ENCODE data around the gene ROR2.

Gene ROR2

GRCh38 chr9:91960367-91960766 is 10.3 kb upstream of the ROR2 start:
- Mint-ChIP-seq H3K36me3 (ENCODE audit: low read depth) (no peaks in the 10 kb centered on the region), H3K27me3 (peaks cover 5% of the 10 kb centered on the region), H3K27ac (no peak overlapping the region), H3K9me3 (peaks cover 9% of the 10 kb centered on the region), H3K4me3 (no peak overlapping the region), H3K4me1 (no peaks in the 10 kb centered on the region)
- ATAC-seq (no peak), DNase-seq (no peak)

- ATAC-seq, result no peak
- DNase-seq, result no peak
- H3K36me3 Mint-ChIP-seq (ENCODE audit: low read depth), result no peaks in the 10 kb centered on the region
Observed at GRCh38 chr9:91958174-91958573, 8.1 kb upstream of the ROR2 start.

GRCh38 chr9:91954841-91955471 is 4.9 kb upstream of the ROR2 start:
- H3K27ac Mint-ChIP-seq, result no peak overlapping the region
- peak; percentile 37 for DNase-seq

More at GRCh38 chr9:91958174-91958573, 8.1 kb upstream of the ROR2 start:
- Mint-ChIP-seq H3K27ac (no peak overlapping the region), H3K4me1 (no peaks in the 10 kb centered on the region), H3K4me3 (no peak overlapping the region), H3K9me3 (peaks cover 9% of the 10 kb centered on the region), H3K27me3 (peaks cover 18% of the 10 kb centered on the region)

DNA sequence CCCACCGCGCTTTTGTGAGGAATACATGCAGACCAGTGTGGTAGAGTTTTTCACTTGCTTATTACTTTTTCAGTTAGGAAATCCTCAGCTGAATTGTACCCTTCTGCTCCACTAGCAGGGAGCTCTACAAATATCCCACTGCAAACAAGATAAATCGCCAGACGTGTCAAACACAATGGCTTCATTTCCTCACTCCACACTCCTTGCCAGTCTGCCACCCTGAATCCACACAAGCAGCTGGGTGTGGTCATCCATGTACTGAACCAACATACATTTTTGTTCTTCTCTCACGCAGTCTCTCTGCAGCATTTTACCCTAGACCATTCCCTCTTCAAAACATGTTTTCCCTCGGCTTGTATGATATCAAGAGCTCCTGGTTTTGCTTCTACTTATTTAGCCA is 3.7 kb upstream of the ROR2 start:
- Mint-ChIP-seq H3K27ac (no peak overlapping the region), H3K9me3 (no peaks in the 10 kb centered on the region)

More at GRCh38 chr9:91954841-91955471, 4.9 kb upstream of the ROR2 start:
- no peak for ATAC-seq
- H3K4me1 Mint-ChIP-seq, result peaks cover 4% of the 10 kb centered on the region
- H3K9me3 Mint-ChIP-seq, result no peaks in the 10 kb centered on the region
- peaks cover 41% of the 10 kb centered on the region for H3K27me3 Mint-ChIP-seq
- H3K36me3 Mint-ChIP-seq (ENCODE audit: low read depth), result no peaks in the 10 kb centered on the region
- no peak overlapping the region for H3K4me3 Mint-ChIP-seq

DNA sequence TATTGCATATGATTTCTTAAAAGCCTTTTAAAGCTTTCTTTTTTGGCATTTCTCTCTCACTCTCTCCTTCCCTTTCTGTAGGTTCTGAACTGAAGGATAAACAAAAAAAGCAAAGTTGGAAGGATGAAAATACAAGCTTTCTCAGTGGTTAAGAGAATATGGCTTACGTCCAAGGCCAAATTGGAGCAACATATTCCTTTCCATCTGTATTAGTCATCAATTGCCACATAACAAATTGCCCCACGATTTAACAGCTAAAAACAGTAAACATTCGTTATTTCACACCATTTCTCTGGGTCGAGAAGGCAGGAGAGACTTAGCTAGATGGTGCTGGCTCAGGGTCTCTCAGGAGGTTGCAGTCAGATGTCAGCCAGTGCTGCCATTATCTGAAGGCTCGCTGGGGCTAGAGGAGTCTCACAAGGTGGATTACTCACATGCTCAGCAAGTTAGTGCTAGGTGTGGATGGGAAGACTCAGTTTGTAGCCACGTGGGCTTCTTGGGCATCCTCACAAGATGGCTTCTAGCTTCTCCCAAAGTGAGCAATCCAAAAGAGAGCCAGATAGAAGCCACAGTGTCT is 2.0 kb upstream of the ROR2 start:
- Mint-ChIP-seq H3K4me1 (peaks cover 4% of the 10 kb centered on the region), H3K4me3 (no peak overlapping the region), H3K27me3 (peaks cover 52% of the 10 kb centered on the region), H3K36me3 (ENCODE audit: low read depth) (no peaks in the 10 kb centered on the region), H3K9me3 (no peaks in the 10 kb centered on the region), H3K27ac (no peak overlapping the region)
- ATAC-seq, result no peak
- no peak for DNase-seq

More for the DNA sequence above, 3.7 kb upstream of the ROR2 start:
- Mint-ChIP-seq H3K4me3 (no peak overlapping the region), H3K36me3 (ENCODE audit: low read depth) (no peaks in the 10 kb centered on the region), H3K4me1 (peaks cover 4% of the 10 kb centered on the region), H3K27me3 (peaks cover 41% of the 10 kb centered on the region)
- ATAC-seq (no peak), DNase-seq (no peak)

- Mint-ChIP-seq H3K9me3 (no peaks in the 10 kb centered on the region), H3K36me3 (ENCODE audit: low read depth) (no peaks in the 10 kb centered on the region), H3K27me3 (peaks cover 61% of the 10 kb centered on the region), H3K4me3 (no peak overlapping the region), H3K4me1 (peaks cover 4% of the 10 kb centered on the region), H3K27ac (no peak overlapping the region)
- ATAC-seq, result no peak
- DNase-seq, result no peak
Observed at GRCh38 chr9:91949392-91949945, 559 bp downstream of the ROR2 start.

DNA sequence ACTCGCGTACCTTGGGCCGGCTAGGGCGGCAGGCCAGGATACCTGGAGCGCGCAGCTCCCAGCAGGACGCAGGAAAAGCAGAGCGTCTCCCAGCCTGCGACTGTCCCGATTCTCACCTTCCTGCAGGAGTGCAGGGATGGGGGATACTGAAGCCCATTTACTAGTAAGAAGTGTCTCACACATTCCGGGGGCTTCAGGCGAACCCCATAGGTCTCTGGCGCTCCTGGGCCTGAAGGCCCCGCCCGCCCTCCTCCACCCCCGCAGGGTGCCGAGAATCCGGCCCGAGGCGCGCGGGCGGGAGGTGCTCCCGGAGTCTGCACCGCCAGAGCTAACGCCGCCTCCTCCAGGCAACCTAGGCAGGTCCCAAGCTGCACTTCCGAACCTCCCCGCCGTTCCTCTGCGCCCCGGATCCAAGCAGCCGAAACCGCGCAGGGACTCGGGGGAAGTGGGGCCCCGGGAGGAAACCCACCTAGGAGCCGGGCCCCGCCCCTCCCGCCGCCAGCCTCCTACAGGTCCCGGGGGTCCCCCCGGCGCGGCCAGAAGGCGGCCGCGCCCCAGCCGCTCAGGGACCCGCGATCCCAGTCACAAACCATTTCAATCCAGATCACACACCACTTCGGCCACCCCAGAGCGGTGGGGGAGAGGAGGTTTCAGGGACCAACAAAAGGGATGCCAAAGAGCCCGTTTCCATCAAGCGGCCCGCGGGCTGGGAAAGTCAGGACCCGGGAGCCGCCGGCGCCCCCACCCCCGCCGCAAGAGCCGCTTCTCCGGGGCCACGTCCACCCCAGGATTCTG is 1.2 kb downstream of the ROR2 start:
- Mint-ChIP-seq H3K9me3 (no peaks in the 10 kb centered on the region), H3K27ac (no peak overlapping the region), H3K36me3 (ENCODE audit: low read depth) (no peaks in the 10 kb centered on the region), H3K4me1 (peaks cover 4% of the 10 kb centered on the region), H3K27me3 (peaks cover 60% of the 10 kb centered on the region), H3K4me3 (no peak overlapping the region)
- ATAC-seq, result peak; percentile 49
- DNase-seq, result peak; percentile 37

DNA sequence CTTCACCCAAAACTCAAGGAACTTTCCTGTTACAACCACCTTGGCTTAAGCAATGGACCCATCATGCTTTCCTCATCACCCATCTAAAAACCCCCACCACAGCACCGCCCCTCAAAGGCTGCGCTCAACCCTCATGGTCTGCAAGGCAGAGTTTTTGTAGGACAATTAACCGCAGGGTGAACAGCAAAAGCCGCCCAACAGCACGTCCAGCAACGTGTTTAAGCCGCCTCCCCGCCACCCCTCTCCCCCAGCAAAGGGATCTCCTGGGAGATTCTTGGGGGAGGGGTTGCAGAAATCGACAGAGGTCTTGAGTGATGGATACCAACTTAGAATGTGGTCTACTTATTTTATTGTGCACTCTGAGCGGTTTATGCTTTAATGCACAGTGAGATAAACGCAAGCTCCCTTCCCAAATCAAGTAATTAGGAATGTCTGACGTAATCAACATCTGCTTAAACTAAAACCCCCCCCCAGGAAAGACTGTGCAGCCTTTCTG is 1.9 kb downstream of the ROR2 start:
- peaks cover 64% of the 10 kb centered on the region for H3K27me3 Mint-ChIP-seq
- ATAC-seq (no peak), DNase-seq (no peak)
- H3K4me1 Mint-ChIP-seq, result peaks cover 4% of the 10 kb centered on the region
- no peak overlapping the region for H3K27ac Mint-ChIP-seq
- H3K36me3 Mint-ChIP-seq (ENCODE audit: low read depth), result no peaks in the 10 kb centered on the region
- no peak overlapping the region for H3K4me3 Mint-ChIP-seq
- H3K9me3 Mint-ChIP-seq, result no peaks in the 10 kb centered on the region

GRCh38 chr9:91946653-91947488 is 3.2 kb downstream of the ROR2 start:
- DNase-seq, result no peak
- Mint-ChIP-seq H3K27me3 (peaks cover 63% of the 10 kb centered on the region), H3K27ac (no peak overlapping the region), H3K9me3 (no peaks in the 10 kb centered on the region), H3K36me3 (ENCODE audit: low read depth) (no peaks in the 10 kb centered on the region), H3K4me3 (no peak overlapping the region), H3K4me1 (peaks cover 4% of the 10 kb centered on the region)
- no peak for ATAC-seq

DNA sequence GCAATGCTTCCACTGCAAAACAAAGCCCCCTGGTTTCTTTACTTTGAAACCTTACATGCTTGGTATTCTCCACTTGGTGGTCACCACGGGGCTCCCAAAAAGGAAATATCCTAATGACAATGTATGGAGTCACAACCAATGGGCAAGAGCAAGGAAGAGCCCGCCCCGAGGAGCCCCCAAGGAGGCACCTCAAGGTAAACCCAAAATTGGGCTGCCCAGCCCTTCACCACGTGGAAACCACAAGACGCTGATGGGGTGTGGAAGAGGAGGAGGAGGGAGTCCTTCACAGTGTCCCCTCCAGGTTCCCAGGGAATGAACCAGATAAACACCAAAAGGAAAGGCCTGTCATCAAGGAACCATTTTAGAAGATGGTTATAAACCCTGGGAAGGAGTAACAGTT is 3.8 kb downstream of the ROR2 start:
- ATAC-seq, result no peak

DNA sequence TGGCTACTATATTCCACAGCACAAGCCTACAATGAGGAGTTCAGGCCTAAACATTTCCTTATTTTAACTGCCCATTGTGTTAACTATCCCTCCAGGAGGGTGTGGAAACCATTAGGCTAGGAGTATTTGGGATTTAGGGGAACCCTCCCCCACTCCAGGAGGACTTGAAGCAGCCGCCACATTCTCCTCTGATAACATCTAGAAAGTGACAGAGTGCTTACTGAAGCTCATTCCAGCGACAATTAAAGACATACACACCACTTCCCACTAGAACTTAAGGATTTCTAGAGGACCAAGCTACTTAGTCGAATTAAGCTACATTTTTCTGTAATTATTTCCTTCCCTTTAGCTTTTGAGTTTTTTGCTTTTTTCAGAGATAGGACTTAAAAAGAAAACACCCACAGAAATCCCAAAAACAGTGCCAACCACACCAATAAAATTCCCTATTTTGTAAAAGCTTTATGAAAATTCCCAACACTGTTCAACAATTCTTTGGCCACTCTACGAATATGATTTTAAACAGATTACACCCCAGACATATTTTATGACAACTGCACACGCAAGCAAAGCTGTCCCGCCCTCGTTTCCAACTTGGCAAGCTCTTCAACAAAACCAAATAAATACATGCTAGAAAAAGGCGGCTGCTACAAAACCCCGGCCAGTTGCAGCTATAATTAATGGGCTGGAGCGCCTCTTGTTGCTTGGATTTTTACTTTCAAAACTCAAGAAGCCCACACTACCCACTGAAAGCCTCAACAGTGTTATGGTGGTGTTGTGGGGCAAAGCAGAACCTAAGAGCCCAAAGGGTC is 4.5 kb downstream of the ROR2 start:
- H3K27ac Mint-ChIP-seq, result no peak overlapping the region
- no peak for DNase-seq

More for the DNA sequence above, 3.8 kb downstream of the ROR2 start:
- Mint-ChIP-seq H3K4me3 (no peak overlapping the region), H3K27ac (no peak overlapping the region), H3K4me1 (peaks cover 4% of the 10 kb centered on the region), H3K9me3 (no peaks in the 10 kb centered on the region), H3K27me3 (peaks cover 59% of the 10 kb centered on the region), H3K36me3 (ENCODE audit: low read depth) (no peaks in the 10 kb centered on the region)
- no peak for DNase-seq

DNA sequence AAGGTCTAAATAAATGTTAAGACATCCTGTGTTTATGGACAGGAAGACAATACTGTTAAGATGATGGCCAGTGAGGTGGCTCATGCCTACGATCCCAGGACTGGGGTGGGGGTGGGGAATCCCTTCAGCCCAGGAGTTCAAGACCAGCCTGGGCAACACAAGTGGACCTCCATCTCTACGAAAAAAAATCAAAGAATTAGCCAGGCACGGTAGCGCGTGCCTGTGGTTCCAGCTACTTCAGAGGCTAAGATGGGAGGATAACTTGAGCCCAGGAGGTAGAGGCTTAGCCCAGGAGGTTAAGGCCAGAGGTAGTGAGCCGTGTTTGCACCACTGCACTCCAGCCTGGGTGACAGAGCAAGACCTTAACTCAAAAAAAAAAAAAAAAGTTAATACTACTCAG is 5.3 kb downstream of the ROR2 start:
- Mint-ChIP-seq H3K27ac (no peak overlapping the region), H3K4me3 (no peak overlapping the region), H3K27me3 (peaks cover 50% of the 10 kb centered on the region), H3K4me1 (no peaks in the 10 kb centered on the region), H3K36me3 (ENCODE audit: low read depth) (no peaks in the 10 kb centered on the region), H3K9me3 (no peaks in the 10 kb centered on the region)
- ATAC-seq (no peak), DNase-seq (no peak)

More for the DNA sequence above, 4.5 kb downstream of the ROR2 start:
- peaks cover 52% of the 10 kb centered on the region for H3K27me3 Mint-ChIP-seq
- no peaks in the 10 kb centered on the region for H3K36me3 Mint-ChIP-seq (ENCODE audit: low read depth)
- peaks cover 2% of the 10 kb centered on the region for H3K4me1 Mint-ChIP-seq
- H3K9me3 Mint-ChIP-seq, result no peaks in the 10 kb centered on the region
- no peak for ATAC-seq
- no peak overlapping the region for H3K4me3 Mint-ChIP-seq
